Large intestine (tissue), 3 donors: ENCODE measurements around the gene ANKUB1. TPM values are rescaled to one million over a fixed set of nuclear protein-coding genes. Genes with fewer than 3 reads are reported as not detected.

Experiments used
- DNase-seq, 2 donors: peaks; one replicate each; pipeline versions ENCODE4 v3.0.0 to v3.0.0-alpha.2; 2013
- H3K27ac ChIP-seq: one replicate; pipeline ENCODE4 v1.5.1; 2013; ENCODE audit warnings: low read length
- H3K27me3 ChIP-seq: 2 replicates; pipeline ENCODE4 v1.6.1; 2013; ENCODE audit warnings: low read length; ENCODE audit not compliant: control insufficient read depth, insufficient read depth
- H3K36me3 ChIP-seq: 2 replicates; pipeline ENCODE4 v1.6.1; 2013; ENCODE audit warnings: low read length; ENCODE audit not compliant: control insufficient read depth, insufficient read depth
- H3K4me1 ChIP-seq: one replicate; pipeline ENCODE4 v1.6.1; 2013; ENCODE audit warnings: low read length; ENCODE audit not compliant: control insufficient read depth, insufficient read depth
- H3K4me3 ChIP-seq: one replicate; pipeline ENCODE4 v1.5.1; 2013; ENCODE audit warnings: low read length
- H3K9me3 ChIP-seq: one replicate; pipeline ENCODE4 v1.6.1; 2013; ENCODE audit warnings: mild to moderate bottlenecking, low read depth, low read length, moderate library complexity; ENCODE audit not compliant: control insufficient read depth
- WGBS: methylation state at CpG from one replicate; pipeline ENCODE4 v1.1.5; 2013; ENCODE audit warnings: low lambda C conversion rate; ENCODE audit not compliant: insufficient coverage; 5-methylcytosine and 5-hydroxymethylcytosine counted together
- polyA plus RNA-seq: library from polyadenylated mRNA; unstranded; fragments of 120-200 nt; gene quantifications from one replicate; pipeline ENCODE4 v1.2.1, GENCODE V29; 2013

ANKUB1 gene
- polyA plus RNA-seq, 1 donor = 0.12 TPM

DNA sequence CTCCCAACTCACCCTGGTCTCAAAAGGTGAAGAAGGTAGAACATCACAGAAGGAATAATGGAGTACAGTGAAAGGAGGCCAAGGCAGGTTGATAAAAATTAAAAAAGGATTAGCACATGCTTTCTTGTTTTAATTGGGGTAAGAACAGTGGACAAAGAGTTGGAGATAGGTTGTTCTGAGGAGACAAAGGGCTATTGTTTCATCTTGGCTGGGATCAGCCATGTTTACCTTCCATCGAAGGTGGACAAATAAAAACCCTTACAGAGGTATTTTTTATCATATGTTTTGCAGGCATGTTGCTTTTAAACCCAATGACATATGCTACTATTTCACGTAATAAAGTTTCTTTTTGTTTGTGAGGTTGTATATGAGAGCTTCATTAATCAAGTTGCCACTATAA, 53.0 kb downstream of the ANKUB1 start:
- no peak for DNase-seq
- Histone ChIP-seq H3K4me1 (no peaks in the 10 kb centered on the region), H3K27ac (no peak overlapping the region), H3K36me3 (peaks cover 21% of the 10 kb centered on the region), H3K9me3 (no peaks in the 10 kb centered on the region), H3K4me3 (no peak overlapping the region), H3K27me3 (no peaks in the 10 kb centered on the region)
- WGBS = 100% methylated on average over 1 of the region's 2 CpGs

DNA sequence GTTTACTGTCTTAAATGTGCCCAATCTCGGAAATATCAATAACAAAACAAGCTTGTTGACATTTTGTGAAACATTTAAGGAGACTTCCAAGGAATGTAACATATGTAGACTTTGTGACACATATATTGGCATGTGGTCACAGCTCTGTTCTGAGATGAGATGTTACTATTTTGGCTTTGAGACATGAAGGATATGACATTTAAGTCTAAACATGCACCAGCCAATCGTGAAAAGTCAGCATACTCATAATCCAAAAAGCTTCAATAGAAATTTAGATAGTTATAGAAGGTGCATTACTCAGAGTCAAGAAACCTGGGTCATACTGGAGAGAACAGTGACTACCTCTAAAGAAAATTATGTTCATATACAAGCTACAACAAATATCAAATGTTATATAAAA, 53.5 kb downstream of the ANKUB1 start:
- no peaks in the 10 kb centered on the region for H3K4me1 ChIP-seq
- H3K36me3 ChIP-seq = peaks cover 19% of the 10 kb centered on the region
- WGBS = 100% methylated on average over 2 of the region's 2 CpGs

DNA sequence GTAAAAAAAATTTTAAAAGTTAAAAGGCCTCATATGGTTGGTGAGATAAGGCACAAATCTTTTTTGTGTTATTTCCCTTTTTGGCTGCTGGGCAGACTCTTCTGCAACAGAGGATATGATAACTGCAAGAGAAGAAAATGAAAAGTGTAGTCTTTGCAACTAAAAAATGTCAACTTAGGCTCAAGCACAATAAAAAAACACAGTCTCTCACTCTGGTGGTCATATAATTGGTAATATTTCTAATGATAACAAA, 55.5 kb downstream of the ANKUB1 start:
- peaks cover 16% of the 10 kb centered on the region for H3K36me3 ChIP-seq
- no peak overlapping the region for H3K27ac ChIP-seq
- no peaks in the 10 kb centered on the region for H3K9me3 ChIP-seq
- DNase-seq = no peak
- H3K27me3 ChIP-seq = no peaks in the 10 kb centered on the region
- no peak overlapping the region for H3K4me3 ChIP-seq
- no peaks in the 10 kb centered on the region for H3K4me1 ChIP-seq

More for the DNA sequence above, 53.5 kb downstream of the ANKUB1 start:
- Histone ChIP-seq H3K4me3 (no peak overlapping the region), H3K27ac (no peak overlapping the region), H3K27me3 (no peaks in the 10 kb centered on the region), H3K9me3 (no peaks in the 10 kb centered on the region)
- no peak for DNase-seq

GRCh38 chr3:149736175-149736952, 56.0 kb downstream of the ANKUB1 start:
- H3K9me3 ChIP-seq = no peaks in the 10 kb centered on the region
- peaks cover 15% of the 10 kb centered on the region for H3K36me3 ChIP-seq
- H3K4me3 ChIP-seq = no peak overlapping the region
- no peak overlapping the region for H3K27ac ChIP-seq
- no peaks in the 10 kb centered on the region for H3K27me3 ChIP-seq
- WGBS = 72% methylated on average over 2 of the region's 2 CpGs
- no peak for DNase-seq
- no peaks in the 10 kb centered on the region for H3K4me1 ChIP-seq

DNA sequence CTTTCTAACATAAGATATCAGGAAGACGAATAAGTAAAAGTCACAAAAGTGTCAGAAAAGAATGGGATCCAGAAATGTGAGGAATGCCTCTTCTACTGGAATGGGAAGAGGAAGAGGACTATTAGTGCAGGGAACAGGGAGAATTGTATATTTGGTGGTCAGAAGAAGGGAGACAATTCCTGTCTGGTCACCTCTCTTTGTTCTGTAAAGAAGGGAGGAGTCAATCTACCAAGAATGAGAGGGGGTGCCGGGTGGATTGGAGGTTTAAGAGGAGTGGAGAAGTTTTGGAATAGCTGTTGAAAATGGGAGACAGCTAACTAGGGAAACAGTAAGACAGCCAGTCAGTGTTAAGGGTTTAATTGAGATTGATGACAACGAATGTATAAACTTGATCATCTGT, 60.1 kb downstream of the ANKUB1 start:
- Histone ChIP-seq H3K9me3 (no peaks in the 10 kb centered on the region), H3K36me3 (no peaks in the 10 kb centered on the region), H3K27me3 (no peaks in the 10 kb centered on the region), H3K4me1 (no peaks in the 10 kb centered on the region), H3K27ac (no peak overlapping the region), H3K4me3 (no peak overlapping the region)
- WGBS = 100% methylated on average over 1 of the region's 3 CpGs
- DNase-seq = no peak

DNA sequence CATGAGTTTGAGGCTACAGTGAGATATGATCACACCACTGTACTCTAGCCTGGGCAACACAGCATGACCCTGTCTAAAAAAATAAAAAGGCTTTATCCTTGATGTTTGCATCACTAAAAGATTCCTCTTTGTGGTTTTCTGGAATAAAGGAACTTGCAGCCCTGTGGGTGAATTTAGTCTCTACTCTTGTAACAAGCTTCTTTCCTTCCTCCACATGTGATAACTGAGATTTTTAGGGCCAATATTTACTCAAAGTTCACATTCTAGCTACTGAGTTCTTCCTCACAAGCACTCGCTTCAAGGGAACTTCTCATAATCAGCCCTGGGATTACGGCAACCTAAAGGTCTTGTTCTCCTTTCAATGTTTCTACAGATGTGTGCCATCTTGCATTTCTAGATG, 64.7 kb downstream of the ANKUB1 start:
- Histone ChIP-seq H3K27me3 (no peaks in the 10 kb centered on the region), H3K27ac (no peak overlapping the region), H3K9me3 (no peaks in the 10 kb centered on the region), H3K4me3 (no peak overlapping the region), H3K36me3 (no peaks in the 10 kb centered on the region), H3K4me1 (no peaks in the 10 kb centered on the region)
- no peak for DNase-seq
- no CpG with 5 or more reads among the region's 2 CpGs for WGBS

DNA sequence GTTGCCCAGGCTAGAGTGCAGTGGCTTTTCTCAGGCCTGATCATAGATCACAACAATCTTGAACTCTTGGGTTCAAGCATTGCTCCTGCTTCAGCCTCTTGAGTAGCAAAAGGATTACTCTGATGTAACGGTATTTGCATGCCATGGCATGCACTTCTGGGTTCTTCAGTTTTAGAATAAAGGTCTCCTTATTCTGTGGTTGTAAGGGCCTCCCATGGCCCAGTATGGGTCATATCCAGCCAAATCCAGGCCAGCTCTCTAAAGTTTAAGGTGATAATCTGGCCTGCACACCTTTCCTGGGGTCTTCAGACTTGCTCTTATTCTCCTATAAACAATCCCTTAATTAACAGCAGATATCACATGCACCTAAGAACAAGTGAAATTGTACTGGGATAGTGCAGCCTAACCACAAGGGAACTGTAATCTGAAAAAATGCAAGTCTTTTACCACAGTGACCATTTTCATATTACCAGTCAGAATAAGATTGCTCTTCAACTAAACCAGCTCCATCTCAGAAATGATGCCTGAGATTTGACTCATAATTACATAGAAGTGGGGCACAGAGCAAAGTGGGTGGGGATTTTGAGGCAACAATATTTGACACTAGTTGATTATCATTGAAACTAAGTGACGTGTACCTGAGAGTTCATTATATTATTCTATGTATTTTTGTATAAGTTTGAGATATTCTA, 65.5 kb downstream of the ANKUB1 start:
- H3K36me3 ChIP-seq = no peaks in the 10 kb centered on the region
- WGBS = no CpG with 5 or more reads among the region's 2 CpGs
- no peak for DNase-seq
- H3K4me1 ChIP-seq = no peaks in the 10 kb centered on the region
- no peak overlapping the region for H3K27ac ChIP-seq
- H3K4me3 ChIP-seq = no peak overlapping the region
- H3K27me3 ChIP-seq = no peaks in the 10 kb centered on the region
- H3K9me3 ChIP-seq = no peaks in the 10 kb centered on the region

DNA sequence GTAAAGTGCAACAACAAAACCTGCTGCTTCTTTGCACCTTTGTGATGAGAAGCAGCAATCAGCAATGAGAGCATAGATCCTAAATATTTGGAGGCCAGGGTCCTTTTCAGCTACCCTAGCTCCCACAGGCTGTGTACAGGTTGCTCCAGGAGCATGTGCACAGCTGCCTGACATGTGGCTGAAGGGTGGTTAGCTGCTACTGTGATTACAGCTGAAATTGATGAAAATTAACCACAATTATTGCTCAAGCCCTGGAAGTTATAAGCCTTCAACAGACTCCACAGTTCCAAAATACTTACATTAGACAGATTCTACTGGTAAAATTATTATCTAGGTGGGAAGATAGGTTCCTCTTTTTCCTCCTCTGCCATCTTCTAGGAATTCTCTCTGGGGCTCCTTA, 68.6 kb downstream of the ANKUB1 start:
- Histone ChIP-seq H3K4me3 (no peak overlapping the region), H3K27ac (no peak overlapping the region), H3K36me3 (no peaks in the 10 kb centered on the region), H3K4me1 (no peaks in the 10 kb centered on the region), H3K9me3 (peaks cover 6% of the 10 kb centered on the region), H3K27me3 (no peaks in the 10 kb centered on the region)
- no peak for DNase-seq

GRCh38 chr3:149720918-149721317, 71.4 kb downstream of the ANKUB1 start:
- no peak for DNase-seq
- 100% methylated on average over 2 of the region's 2 CpGs for WGBS
- Histone ChIP-seq H3K9me3 (peaks cover 6% of the 10 kb centered on the region), H3K4me1 (no peaks in the 10 kb centered on the region), H3K36me3 (no peaks in the 10 kb centered on the region), H3K4me3 (no peak overlapping the region), H3K27ac (no peak overlapping the region), H3K27me3 (no peaks in the 10 kb centered on the region)

- Histone ChIP-seq H3K4me3 (peak overlapping the region; percentile 25), H3K27me3 (no peaks in the 10 kb centered on the region)
- no CpG with 5 or more reads among the region's 2 CpGs for WGBS
Measured at GRCh38 chr3:149717391-149718056, 74.8 kb downstream of the ANKUB1 start.

More at GRCh38 chr3:149717391-149718056, 74.8 kb downstream of the ANKUB1 start:
- Histone ChIP-seq H3K4me1 (no peaks in the 10 kb centered on the region), H3K9me3 (peaks cover 12% of the 10 kb centered on the region), H3K36me3 (no peaks in the 10 kb centered on the region), H3K27ac (no peak overlapping the region)
- DNase-seq = peak; percentile 56 to 57
